Adrenal gland (tissue), 12 donors: Measurements from ENCODE around the gene QPCT. TPM values are rescaled to one million over a fixed set of nuclear protein-coding genes. Genes with fewer than 3 reads are reported as not detected.

Experiments
- DNase-seq, 7 donors: peaks; one replicate each; pipeline ENCODE4 v3.0.0-alpha.2; 2019 to 2020
- H3K27ac ChIP-seq, 5 donors: fragments of 200-600 bp; sonication (generic) in 4 of 5; 1 replicate in 3 of 5; 2 replicates in 2 of 5; pipeline versions ENCODE4 v1.5.1 to v1.8.0; 2016 to 2020; ENCODE audit warnings: mild to moderate bottlenecking in 1 of 5
- H3K27me3 ChIP-seq: fragments of 200-600 bp; 2 replicates; pipeline ENCODE4 v1.8.0; 2021
- H3K36me3 ChIP-seq, 2 donors: fragments of 200-600 bp; replicated peaks in 1 of 2; 1 replicate in 1 of 2; 2 replicates in 1 of 2; pipeline versions ENCODE4 v1.5.1 to v1.8.0; 2018 to 2022
- H3K4me1 ChIP-seq, 2 donors: fragments of 200-600 bp; replicated peaks in 1 of 2; 1 replicate in 1 of 2; 2 replicates in 1 of 2; pipeline versions ENCODE4 v1.5.1 to v1.8.0; 2018 to 2021
- H3K4me3 ChIP-seq, 4 donors: fragments of 200-600 bp; sonication (generic) in 3 of 4; one replicate each; pipeline ENCODE4 v1.5.1; 2016 to 2018
- H3K9me3 ChIP-seq, 3 donors: fragments of 200-600 bp; sonication (generic) in 1 of 3; replicated peaks in 1 of 3; 1 replicate in 2 of 3; 2 replicates in 1 of 3; pipeline versions ENCODE4 v1.5.1 to v1.8.0; 2016 to 2021
- CTCF ChIP-seq, 6 experiments: fragments of 450-650 bp in 4 of 6; fragments of 200-600 bp in 2 of 6; sonication (generic) in 1 of 6; IDR thresholded peaks; 1 replicate in 5 of 6; 2 replicates in 1 of 6; pipeline versions ENCODE4 v1.5.1 to v1.8.0; 2016 to 2021; ENCODE audit warnings: antibody characterized with exemption in 6 of 6, mild to moderate bottlenecking in 2 of 6, moderate library complexity in 1 of 6
- POLR2A ChIP-seq, 2 donors: fragments of 450-650 bp; IDR thresholded peaks; one replicate each; pipeline ENCODE4 v1.6.1; 2017; ENCODE audit warnings: antibody characterized with exemption in 2 of 2, mild to moderate bottlenecking in 2 of 2, moderate library complexity in 1 of 2
- WGBS, 4 donors: extraction: QIAGEN DNeasy Blood & Tissue Kit in 2 of 4; methylation state at CpG; one replicate each; pipeline versions ENCODE4 v1.1.5 to v1.1.7; 2013 to 2017; 5-methylcytosine and 5-hydroxymethylcytosine counted together
- intact Hi-C, 2 donors: fragments of 100-400 bp; cut with DNase I; formaldehyde crosslinking; loops; one replicate each; pipeline versions ENCODE4 v1.14.1 to v1.15.0; 2022 to 2023
- polyA plus RNA-seq, 3 donors: library from polyadenylated mRNA; stranded (reverse); fragments of 200-250 nt in 2 of 3; fragments of 350-450 nt in 1 of 3; fragmentation: Illumina TruSeq in 1 of 3; extraction: RNeasy Lipid Tissue Mini Kit (QIAGEN cat#74804) in 1 of 3; gene quantifications; one replicate each; pipeline ENCODE4 v1.2.3, GENCODE V29; 2013 to 2014
- total RNA-seq, 9 donors: library from RNA; depleted of rRNA in 4 of 9; stranded (reverse); fragments of >200 nt in 4 of 9; fragments of 120-200 nt in 1 of 9; fragmentation: NEBNext Ultra II Directional in 1 of 9; extraction: Animal tissue kit (Norgen Biotek cat#: 25700) in 1 of 9; gene quantifications; one replicate each; pipeline versions ENCODE4 v1.1.0 to v1.2.4, GENCODE V29; 2013 to 2023
- donor health status: healthy with polysubstance abuse.
- donor health status: Bipolar disorder and iron deficiency.
- donor health status: DM: yes; HTN: yes; CAD: no.
- donor health status: DM: no; HTN: no; CAD: no.
- donor health status: DM: no; HTN: no; CAD: no.
- donor health status: DM: yes; HTN: yes; CAD: no.

Gene QPCT
- total and polyA plus RNA-seq, 12 donors = 30.6 to 746 (median 192) TPM

GRCh38 chr2:37297632-37298031 is 46.8 kb upstream of the QPCT start:
- no peak for DNase-seq
- Histone ChIP-seq H3K27me3 (no peaks in the 10 kb centered on the region), H3K36me3 (no peaks in the 10 kb centered on the region), H3K4me1 (peaks cover 0 to 14% of the 10 kb centered on the region in 2 donors), H3K4me3 (no peak overlapping the region), H3K27ac (no peak overlapping the region), H3K9me3 (no peaks in the 10 kb centered on the region)
- intact Hi-C loops = no loop called here
- TF ChIP-seq POLR2A (IDR thresholded peaks at IDR 0.05) (no peak), CTCF (IDR thresholded peaks at IDR 0.05) (no peak)

- Histone ChIP-seq H3K9me3 (no peaks in the 10 kb centered on the region), H3K4me1 (peaks cover 0 to 25% of the 10 kb centered on the region in 2 donors), H3K27me3 (no peaks in the 10 kb centered on the region), H3K4me3 (no peak overlapping the region), H3K36me3 (no peaks in the 10 kb centered on the region), H3K27ac (no peak overlapping the region)
- intact Hi-C loops = no loop called here
- TF ChIP-seq CTCF (IDR thresholded peaks at IDR 0.05) (no peak), POLR2A (IDR thresholded peaks at IDR 0.05) (no peak)
- no peak for DNase-seq
Observed at GRCh38 chr2:37300146-37300545, 44.3 kb upstream of the QPCT start.

- 81 to 89% (median 88%) methylated on average over 4 of the region's 4 CpGs for WGBS, 4 donors
- Histone ChIP-seq H3K4me1 (peaks cover 2 to 27% of the 10 kb centered on the region in 2 donors), H3K4me3 (no peak overlapping the region), H3K36me3 (no peaks in the 10 kb centered on the region), H3K9me3 (no peaks in the 10 kb centered on the region), H3K27ac (no peak overlapping the region), H3K27me3 (no peaks in the 10 kb centered on the region)
- intact Hi-C loops = no loop called here
- DNase-seq = no peak
- TF ChIP-seq CTCF (IDR thresholded peaks at IDR 0.05) = no peak
- TF ChIP-seq POLR2A (IDR thresholded peaks at IDR 0.05) = no peak
Observed at GRCh38 chr2:37300578-37300977, 43.9 kb upstream of the QPCT start.

GRCh38 chr2:37301408-37301807 is 43.0 kb upstream of the QPCT start:
- H3K36me3 ChIP-seq = no peaks in the 10 kb centered on the region
- TF ChIP-seq POLR2A (IDR thresholded peaks at IDR 0.05) (no peak), CTCF (IDR thresholded peaks at IDR 0.05) (no peak)
- no peaks in the 10 kb centered on the region for H3K9me3 ChIP-seq
- DNase-seq = no peak
- H3K4me1 ChIP-seq = peaks cover 10 to 27% of the 10 kb centered on the region in 2 donors
- no peak overlapping the region for H3K4me3 ChIP-seq
- H3K27ac ChIP-seq = no peak overlapping the region
- intact Hi-C loops = no loop called here
- H3K27me3 ChIP-seq = no peaks in the 10 kb centered on the region
- 79 to 82% (median 80%) methylated on average over 2 of the region's 2 CpGs for WGBS, 4 donors
